CD4-positive, alpha-beta T cell treated with Interleukin-4 for 4 hours (primary cell): Measurements from ENCODE around the gene NFE2L2.
"Not testable (repeated sequence)": the region's sequence is repeated elsewhere in the genome, so short reads cannot be mapped to it uniquely, and the experiment has no call there.

Experiments
- DNase-seq: peaks from one replicate; pipeline ENCODE4 v3.0.0-alpha.2; 2020

Gene NFE2L2

DNA sequence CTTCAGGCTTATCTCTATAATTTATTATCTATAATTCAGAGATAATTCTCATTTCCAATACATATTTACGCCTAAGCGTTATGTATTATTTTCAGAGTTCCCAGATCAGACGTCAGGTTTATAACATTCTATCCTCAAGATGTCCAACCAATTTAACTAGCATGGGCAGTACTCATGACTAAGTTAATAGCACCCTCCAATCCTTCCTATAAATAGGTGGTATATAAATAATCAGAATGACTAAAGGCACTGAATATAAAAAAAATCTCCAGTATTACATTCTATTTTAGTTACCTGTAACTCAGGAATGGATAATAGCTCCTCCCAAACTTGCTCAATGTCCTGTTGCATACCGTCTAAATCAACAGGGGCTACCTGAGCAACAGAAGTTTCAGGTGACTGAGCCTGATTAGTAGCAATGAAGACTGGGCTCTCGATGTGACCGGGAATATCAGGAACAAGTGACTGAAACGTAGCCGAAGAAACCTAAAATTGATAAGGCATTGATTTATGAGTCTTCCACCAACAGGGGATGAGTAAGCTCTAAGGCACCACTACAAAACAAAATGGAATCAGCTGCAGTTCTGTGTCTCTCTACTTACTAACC, 32.3 kb downstream of the NFE2L2 start:
- no peak for DNase-seq

- no peak for DNase-seq
Measured at GRCh38 chr2:177231270-177231669, 33.3 kb downstream of the NFE2L2 start.

GRCh38 chr2:177229442-177230242, 34.9 kb downstream of the NFE2L2 start:
- DNase-seq, result no peak

DNA sequence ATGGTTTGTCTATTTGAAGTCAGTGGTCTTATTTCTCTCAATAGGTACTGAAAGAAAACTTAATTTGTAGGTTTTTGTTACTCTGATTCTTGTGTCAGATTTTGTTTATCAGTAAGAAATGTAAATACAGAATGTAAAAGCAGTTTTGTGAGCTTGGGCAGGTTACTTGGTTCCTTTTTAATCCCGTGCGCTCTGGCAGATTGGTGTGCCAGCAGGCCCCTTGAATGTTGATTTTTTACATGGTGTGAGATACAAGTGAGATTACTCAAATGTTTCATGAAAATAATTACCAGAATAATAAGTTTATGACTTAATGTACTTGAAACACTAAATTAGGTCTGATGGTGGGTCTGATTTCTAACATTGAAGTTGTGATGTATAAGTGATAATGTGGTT, 38.6 kb downstream of the NFE2L2 start:
- no peak for DNase-seq

DNA sequence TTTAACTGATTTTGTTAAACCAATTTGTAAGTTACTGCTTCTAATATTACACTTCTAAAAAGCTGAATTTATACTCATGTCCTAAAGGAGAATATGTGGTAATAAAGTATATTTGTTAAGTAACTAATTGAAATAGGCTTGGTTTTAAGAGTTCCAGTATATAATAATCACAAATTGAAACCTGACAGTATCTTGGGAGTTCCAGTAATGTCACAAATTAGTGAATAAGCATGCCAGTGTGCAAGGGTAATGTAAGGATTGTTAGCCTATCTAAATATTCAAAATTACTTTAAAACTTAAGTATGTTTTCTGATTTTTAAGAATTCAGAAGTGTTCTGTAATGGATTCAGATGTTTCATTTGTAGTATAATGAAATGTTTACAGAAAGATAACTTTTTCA, 41.1 kb downstream of the NFE2L2 start:
- DNase-seq, result not testable (repeated sequence)

GRCh38 chr2:177221970-177222369, 42.6 kb downstream of the NFE2L2 start:
- no peak for DNase-seq

DNA sequence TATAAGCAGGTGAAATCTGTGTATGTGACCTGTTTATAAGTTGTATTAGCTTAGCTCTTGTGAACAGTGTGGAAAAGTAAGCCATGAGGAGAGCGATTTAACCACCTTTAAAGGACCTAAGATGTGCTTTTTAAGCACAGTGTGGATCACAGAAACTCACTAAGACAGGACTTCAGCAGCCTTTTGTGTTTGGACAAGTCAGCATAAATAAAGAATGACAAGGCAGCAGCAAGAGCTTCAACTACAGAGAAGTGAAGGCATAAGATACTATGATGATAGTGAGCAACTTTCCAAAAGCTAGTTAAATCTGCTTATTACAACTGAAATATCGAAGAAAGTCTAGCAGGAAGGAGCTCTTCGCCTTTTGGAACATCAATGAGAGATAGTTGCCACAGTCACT, 43.0 kb downstream of the NFE2L2 start:
- no peak for DNase-seq

DNA sequence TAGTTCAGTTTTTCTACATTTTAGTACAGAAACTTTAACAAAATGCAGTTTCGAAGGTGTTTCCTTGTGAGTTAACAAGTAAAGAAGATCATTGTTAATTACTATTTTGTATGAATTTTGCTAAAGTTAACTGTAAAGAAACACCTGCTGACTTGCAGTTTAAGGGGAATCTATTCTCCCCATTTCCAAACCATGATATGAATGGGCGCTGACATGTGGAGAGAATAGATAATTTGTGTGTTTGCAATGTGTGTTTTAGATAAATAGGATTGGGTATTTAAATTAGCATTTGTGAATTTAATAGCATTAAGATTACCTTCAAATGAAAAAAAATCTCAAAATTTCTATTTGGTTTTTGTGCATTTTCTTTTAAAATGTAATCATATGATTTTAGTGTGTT, 44.7 kb downstream of the NFE2L2 start:
- not testable (repeated sequence) for DNase-seq

DNA sequence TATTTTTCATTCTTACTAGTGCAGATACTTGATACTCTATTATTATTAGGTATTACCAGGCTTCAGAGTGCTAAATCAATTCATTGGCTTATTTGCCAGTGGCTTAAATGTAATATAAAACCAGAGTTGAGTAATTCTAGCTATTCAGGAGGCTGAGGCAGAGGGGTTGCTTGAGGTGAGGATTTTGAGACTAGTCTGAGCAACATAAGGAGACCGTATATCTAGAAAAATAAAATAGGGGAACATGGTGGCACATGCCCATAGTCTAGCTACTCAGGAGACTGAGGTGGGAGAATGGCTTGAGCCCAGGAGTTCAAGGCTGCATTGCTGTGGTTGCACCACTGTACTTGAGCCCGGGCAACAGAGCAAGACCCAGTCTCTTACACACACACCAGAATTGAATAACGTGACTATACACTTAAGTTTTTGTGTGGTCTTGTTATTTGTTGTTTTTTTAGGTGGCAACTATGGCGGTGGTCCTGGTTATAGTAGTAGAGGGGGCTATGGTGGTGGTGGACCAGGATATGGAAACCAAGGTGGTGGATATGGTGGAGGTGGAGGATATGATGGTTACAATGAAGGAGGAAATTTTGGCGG, 47.2 kb downstream of the NFE2L2 start:
- no peak for DNase-seq

DNA sequence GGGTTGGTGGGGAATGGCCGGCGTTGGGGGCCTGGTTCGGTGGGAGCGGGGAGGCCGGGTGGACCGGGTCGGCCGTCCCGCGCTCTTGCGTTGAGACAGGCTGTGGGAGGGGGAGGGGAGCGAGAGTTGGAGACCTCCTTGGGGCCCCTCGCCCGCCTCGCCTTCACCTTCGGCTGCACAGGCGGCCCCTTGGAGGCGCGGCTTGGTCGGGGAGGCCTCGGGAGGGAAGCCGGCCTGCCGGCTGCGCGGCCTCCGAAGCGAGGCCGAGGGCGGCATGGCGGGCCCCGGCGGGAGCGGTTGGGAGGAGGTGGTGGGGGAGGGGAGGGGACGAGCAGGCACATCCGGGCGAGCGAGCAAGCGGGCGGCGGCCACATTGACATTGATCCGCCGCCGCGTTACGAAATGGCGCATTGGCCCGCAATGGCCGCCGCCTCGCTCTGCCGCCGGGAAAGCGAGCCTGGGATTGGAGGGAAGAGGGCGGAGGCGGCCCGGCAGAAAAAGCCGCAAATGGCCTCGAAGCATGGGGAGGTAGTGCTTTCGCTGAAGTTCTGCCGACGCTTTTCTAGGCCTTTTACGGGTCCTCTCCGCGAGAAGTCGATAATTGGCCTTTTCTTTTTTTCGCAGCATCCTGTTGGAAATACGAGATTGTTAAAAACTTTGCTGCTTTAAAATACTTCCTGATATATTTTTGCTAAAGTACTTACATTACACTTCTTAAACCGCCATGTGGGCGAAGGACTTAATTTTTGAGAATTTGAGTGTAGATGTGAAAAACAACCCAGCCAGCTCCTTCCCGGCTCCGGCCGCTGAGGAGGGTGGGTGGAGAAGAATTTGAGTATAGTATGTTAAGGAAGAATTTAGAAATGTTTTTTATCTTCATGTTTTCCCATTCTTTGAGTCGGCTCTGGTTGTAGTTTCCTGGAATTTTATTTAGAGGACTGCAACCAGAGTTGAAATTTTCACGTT, 51.4 kb downstream of the NFE2L2 start:
- peak; percentile 90 for DNase-seq

DNA sequence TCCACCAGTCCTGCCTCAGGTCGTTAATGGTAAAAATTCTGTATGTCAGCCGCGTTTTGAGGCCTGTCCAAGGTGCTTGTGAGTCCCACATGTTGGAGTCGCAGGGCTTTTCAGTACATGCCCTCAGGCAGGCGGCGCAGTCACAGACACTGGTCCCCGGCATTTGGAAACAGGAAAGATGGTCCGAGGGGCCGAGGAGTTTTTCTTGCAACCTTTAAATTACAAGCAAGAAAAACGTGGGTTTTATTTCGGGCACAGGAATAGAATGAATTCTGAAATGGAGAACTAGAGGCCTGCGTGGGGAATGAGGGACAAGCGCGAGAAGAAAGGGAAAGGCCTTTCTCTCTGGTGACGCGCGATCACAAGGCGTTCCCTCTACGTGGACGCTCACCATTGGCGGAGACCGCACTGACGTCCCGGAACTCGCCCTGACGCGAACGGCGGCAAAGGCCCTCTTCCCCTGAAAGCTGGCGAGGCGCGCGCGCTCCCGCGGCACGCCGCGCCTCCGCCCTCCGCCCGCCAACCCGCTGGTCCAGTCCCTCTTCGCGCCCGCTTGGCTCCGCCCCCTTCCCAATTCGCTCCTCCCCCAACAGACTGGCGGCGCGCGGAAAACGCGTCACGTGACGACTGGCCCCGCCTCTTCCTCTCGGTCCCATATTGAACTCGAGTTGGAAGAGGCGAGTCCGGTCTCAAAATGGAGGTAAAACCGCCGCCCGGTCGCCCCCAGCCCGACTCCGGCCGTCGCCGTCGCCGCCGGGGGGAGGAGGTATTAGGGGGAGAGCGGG, 52.2 kb downstream of the NFE2L2 start, which contains the start of gene HNRNPA3:
HNRNPA3 (plus strand) TSS at position 689 of the 785 bp plus-strand sequence; CDS start at position 695, 6 bp downstream.
- DNase-seq, result peak; percentile 99

GRCh38 chr2:177211576-177212105, 52.9 kb downstream of the NFE2L2 start:
- DNase-seq, result no peak

- no peak for DNase-seq
Measured at GRCh38 chr2:177211169-177211568, 53.4 kb downstream of the NFE2L2 start.

- no peak for DNase-seq
Measured at GRCh38 chr2:177207101-177207500, 57.4 kb downstream of the NFE2L2 start.

- no peak for DNase-seq
Measured at GRCh38 chr2:177204417-177204816, 60.1 kb downstream of the NFE2L2 start.

DNA sequence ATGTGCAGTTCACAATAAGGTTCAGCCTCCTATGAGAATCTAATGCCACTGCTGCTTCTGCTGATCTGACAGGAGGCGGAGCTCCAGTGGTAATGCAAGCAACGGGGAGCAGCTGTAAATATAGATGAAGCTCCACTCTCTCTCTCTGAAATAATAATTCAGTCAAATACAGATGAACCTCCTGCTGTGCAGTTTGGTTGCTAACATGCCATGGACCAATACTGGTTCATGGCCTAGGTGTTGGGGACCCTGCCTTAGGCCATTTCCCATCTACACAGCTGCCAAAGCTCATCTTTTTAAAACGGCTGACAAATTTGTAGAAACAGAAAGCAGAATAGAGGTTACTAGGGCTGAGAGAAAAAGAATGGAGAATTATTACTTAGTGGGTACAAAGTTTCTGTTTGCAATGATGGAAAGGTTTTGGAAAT, 62.6 kb downstream of the NFE2L2 start:
- DNase-seq, result no peak

- DNase-seq, result not testable (repeated sequence)
Measured at GRCh38 chr2:177200419-177200818, 64.1 kb downstream of the NFE2L2 start.

DNA sequence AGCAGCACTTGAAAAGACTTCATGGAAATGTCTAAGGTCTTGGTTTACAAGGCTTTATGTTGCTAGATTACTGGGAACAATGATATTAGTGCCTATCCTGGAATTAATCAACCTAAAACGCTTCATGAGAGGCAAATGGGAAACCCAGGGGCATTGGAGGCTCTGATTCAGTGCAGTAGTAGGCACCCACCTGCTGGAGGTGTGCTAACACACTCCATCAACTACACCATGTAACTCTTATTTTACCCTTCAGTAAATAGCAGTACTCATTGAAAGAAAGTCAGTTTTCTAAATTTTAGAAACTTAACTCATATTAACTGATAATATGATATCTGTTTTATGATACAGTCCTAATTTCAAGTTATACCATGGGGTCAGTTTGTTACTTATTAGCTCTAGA, 69.3 kb downstream of the NFE2L2 start:
- DNase-seq, result no peak

- DNase-seq, result no peak
Measured at GRCh38 chr2:177193240-177193639, 71.3 kb downstream of the NFE2L2 start.

DNA sequence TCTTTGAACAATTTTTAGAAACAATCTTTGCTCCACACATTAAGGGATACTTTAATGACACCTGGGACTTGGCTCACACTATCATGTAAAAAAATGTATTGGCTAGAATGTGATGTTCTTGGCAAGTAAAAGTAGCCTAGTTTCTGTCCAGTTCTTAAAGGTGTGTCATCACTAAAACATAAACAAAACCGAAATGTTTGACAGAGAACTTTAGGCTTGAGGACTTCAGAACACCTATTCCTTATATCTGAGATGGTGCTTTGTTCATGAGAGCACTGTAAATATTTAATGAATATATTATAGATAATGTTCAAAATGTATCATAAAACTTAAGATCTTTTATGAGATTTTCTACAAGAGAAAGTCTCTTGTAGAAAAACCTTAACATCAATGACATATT, 71.7 kb downstream of the NFE2L2 start:
- no peak for DNase-seq

GRCh38 chr2:177190941-177191340, 73.6 kb downstream of the NFE2L2 start:
- no peak for DNase-seq
